Loucy (cell line): Measurements from ENCODE around the gene SLC9A3.

Experiments
- H2AFZ ChIP-seq: fragments of 200-600 bp; sonication (generic); 2 replicates; pipeline ENCODE4 v1.6.0; 2016; ENCODE audit warnings: antibody characterized with exemption, mild to moderate bottlenecking, low read length, moderate library complexity
- H3F3A ChIP-seq: fragments of 200-600 bp; 2 replicates; pipeline ENCODE4 v1.6.0; 2016; ENCODE audit warnings: antibody characterized with exemption, low read depth, mild to moderate bottlenecking
- H3K27me3 ChIP-seq: fragments of 200-600 bp; sonication (generic); 2 replicates; pipeline ENCODE4 v1.6.1; 2014; ENCODE audit warnings: low read length, mild to moderate bottlenecking; ENCODE audit not compliant: insufficient read depth, poor library complexity, severe bottlenecking
- H3K36me3 ChIP-seq: fragments of 200-600 bp; sonication (generic); 2 replicates; pipeline ENCODE4 v1.6.1; 2016; ENCODE audit warnings: low read length; ENCODE audit not compliant: insufficient read depth
- H3K4me1 ChIP-seq: fragments of 200-600 bp; sonication (generic); 2 replicates; pipeline ENCODE4 v1.5.1; 2014; ENCODE audit warnings: low read length, mild to moderate bottlenecking; ENCODE audit not compliant: insufficient read depth, poor library complexity, severe bottlenecking
- H3K4me2 ChIP-seq: fragments of 200-600 bp; sonication (generic); 2 replicates; pipeline ENCODE4 v1.6.0; 2014; ENCODE audit warnings: antibody characterized with exemption, low read length, low read depth, mild to moderate bottlenecking; ENCODE audit not compliant: poor library complexity, severe bottlenecking
- H3K4me3 ChIP-seq: fragments of 200-600 bp; sonication (generic); 2 replicates; pipeline ENCODE4 v1.5.1; 2014; ENCODE audit warnings: low read length, mild to moderate bottlenecking, mixed read lengths; ENCODE audit not compliant: poor library complexity, severe bottlenecking
- H3K79me2 ChIP-seq: fragments of 200-600 bp; sonication (generic); 2 replicates; pipeline ENCODE4 v1.6.1; 2014; ENCODE audit warnings: low read length; ENCODE audit not compliant: insufficient read depth
- H3K9ac ChIP-seq: fragments of 200-600 bp; sonication (generic); 2 replicates; pipeline ENCODE4 v1.6.0; 2014; ENCODE audit warnings: mild to moderate bottlenecking, low read depth, low read length, moderate library complexity; ENCODE audit not compliant: poor library complexity, severe bottlenecking
- H3K9me2 ChIP-seq: fragments of 200-600 bp; sonication (generic); replicated peaks from 2 replicates; pipeline ENCODE4 v1.6.1; 2016; ENCODE audit warnings: low read depth, low read length, mixed read lengths
- H3K9me3 ChIP-seq: fragments of 200-600 bp; sonication (generic); 2 replicates; pipeline ENCODE4 v1.6.1; 2014; ENCODE audit warnings: mild to moderate bottlenecking, antibody characterized with exemption, low read length, low read depth; ENCODE audit not compliant: insufficient read depth
- H4K20me1 ChIP-seq: fragments of 200-600 bp; sonication (generic); 2 replicates; pipeline ENCODE4 v1.6.0; 2014; ENCODE audit warnings: antibody characterized with exemption, low read length, mild to moderate bottlenecking; ENCODE audit not compliant: insufficient read depth, poor library complexity, severe bottlenecking
- CTCF ChIP-seq: fragments of 200-600 bp; sonication (generic); conservative IDR thresholded peaks from 2 replicates; pipeline ENCODE4 v1.5.1; 2014; ENCODE audit warnings: mild to moderate bottlenecking, antibody characterized with exemption, low read length
- EZH2phosphoT487 ChIP-seq: fragments of 200-600 bp; IDR thresholded peaks from 2 replicates; pipeline ENCODE4 v1.6.1; 2018; ENCODE audit warnings: antibody characterized with exemption, mild to moderate bottlenecking, moderate library complexity, borderline replicate concordance

Gene SLC9A3

GRCh38 chr5:439181-439580 is 85.1 kb downstream of the SLC9A3 start:
- H3K4me1 ChIP-seq, result peaks cover 51% of the 10 kb centered on the region
- H3K4me2 ChIP-seq, result no peak overlapping the region

GRCh38 chr5:438481-438981 is 85.7 kb downstream of the SLC9A3 start:
- H3K9me2 ChIP-seq, result no peaks in the 10 kb centered on the region
- no peaks in the 10 kb centered on the region for H3K9me3 ChIP-seq
- H3K36me3 ChIP-seq, result no peaks in the 10 kb centered on the region

More at GRCh38 chr5:439181-439580, 85.1 kb downstream of the SLC9A3 start:
- Histone ChIP-seq H2AFZ (no peak overlapping the region), H3K36me3 (no peaks in the 10 kb centered on the region), H3K79me2 (peaks cover 25% of the 10 kb centered on the region), H3K9me2 (no peaks in the 10 kb centered on the region), H3K9me3 (no peaks in the 10 kb centered on the region), H4K20me1 (peaks cover 8% of the 10 kb centered on the region), H3K9ac (no peak overlapping the region), H3K4me3 (no peak overlapping the region), H3K27me3 (no peaks in the 10 kb centered on the region), H3F3A (no peaks in the 10 kb centered on the region)
- TF ChIP-seq EZH2phosphoT487 (no peak), CTCF (no peak)

GRCh38 chr5:437281-437771 is 86.9 kb downstream of the SLC9A3 start:
- Histone ChIP-seq H3K9me3 (no peaks in the 10 kb centered on the region), H3K36me3 (no peaks in the 10 kb centered on the region), H3F3A (no peaks in the 10 kb centered on the region), H3K4me1 (peaks cover 52% of the 10 kb centered on the region), H3K4me3 (no peak overlapping the region), H4K20me1 (no peaks in the 10 kb centered on the region), H3K79me2 (peaks cover 8% of the 10 kb centered on the region), H3K4me2 (no peak overlapping the region), H3K9me2 (no peaks in the 10 kb centered on the region), H3K27me3 (no peaks in the 10 kb centered on the region), H3K9ac (peak overlapping the region; percentile 19), H2AFZ (no peak overlapping the region)
- TF ChIP-seq CTCF (no peak), EZH2phosphoT487 (no peak)

More at GRCh38 chr5:438481-438981, 85.7 kb downstream of the SLC9A3 start:
- Histone ChIP-seq H3K79me2 (peaks cover 18% of the 10 kb centered on the region), H3F3A (no peaks in the 10 kb centered on the region), H3K4me2 (no peak overlapping the region), H2AFZ (no peak overlapping the region), H3K27me3 (no peaks in the 10 kb centered on the region), H3K4me1 (peaks cover 45% of the 10 kb centered on the region), H4K20me1 (peaks cover 1% of the 10 kb centered on the region), H3K9ac (no peak overlapping the region), H3K4me3 (no peak overlapping the region)
- TF ChIP-seq EZH2phosphoT487 (no peak), CTCF (no peak)
